GM19099 (cell line): ENCODE results near the gene MFRP.

Source experiments
- POLR2A ChIP-seq: IDR thresholded peaks from 3 replicates; pipeline ENCODE4 v1.6.1; 2011; ENCODE audit warnings: low read depth; ENCODE audit not compliant: insufficient read length; ENCODE audit errors: extremely low read depth

MFRP gene

DNA sequence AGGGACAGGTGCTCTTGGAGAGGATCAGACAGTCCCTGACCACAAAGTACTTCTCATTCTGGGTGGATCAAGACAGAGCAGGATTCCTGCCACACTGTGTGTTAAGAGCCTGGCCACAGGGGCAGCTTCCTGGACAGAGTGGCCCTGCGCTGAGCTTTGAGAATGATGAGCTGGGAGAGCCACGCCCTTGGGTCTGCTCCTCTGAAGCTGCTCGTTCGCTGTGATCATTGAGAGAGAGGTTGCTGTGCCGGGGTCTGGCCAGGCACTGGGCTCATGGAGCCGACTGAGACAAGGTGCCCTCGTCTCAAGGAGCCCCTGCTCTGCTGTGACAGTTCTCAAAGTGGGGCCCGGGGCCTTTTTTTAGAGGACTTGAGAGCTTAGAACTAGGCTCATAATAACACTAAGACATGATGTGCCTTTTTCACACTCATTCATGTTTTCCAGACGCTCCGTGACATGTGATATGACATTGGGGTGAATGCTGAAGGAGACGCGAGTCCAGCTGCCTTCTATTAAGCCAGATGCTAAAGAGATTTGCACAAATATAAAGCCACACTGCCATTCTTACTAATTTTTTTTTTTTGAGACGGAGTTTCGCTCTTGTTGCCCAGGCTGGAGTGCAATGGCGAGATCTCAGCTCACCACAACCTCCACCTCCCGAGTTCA lies 1.6 kb upstream of the MFRP start:
- no peak for TF ChIP-seq POLR2A

DNA sequence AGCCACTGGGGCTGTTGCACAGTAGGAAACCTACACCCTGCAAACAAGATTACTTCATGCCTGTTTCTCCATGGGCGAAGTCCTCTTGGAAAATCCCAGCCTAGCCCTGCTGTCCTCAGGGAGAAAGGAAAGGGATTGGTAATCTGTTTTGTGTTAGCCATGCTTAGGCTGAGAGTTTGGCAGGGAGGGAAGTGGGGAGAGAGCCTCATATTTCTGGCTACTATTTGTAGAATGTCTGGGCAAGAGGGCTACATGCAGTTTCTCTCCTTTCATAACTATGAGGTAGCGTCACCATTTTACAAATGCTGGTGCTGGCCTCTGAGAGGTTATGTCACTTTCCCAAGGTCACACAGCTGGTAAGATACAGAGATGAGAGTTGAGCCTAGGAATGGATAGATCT lies 737 bp upstream of the MFRP start:
- TF ChIP-seq POLR2A: no peak

DNA sequence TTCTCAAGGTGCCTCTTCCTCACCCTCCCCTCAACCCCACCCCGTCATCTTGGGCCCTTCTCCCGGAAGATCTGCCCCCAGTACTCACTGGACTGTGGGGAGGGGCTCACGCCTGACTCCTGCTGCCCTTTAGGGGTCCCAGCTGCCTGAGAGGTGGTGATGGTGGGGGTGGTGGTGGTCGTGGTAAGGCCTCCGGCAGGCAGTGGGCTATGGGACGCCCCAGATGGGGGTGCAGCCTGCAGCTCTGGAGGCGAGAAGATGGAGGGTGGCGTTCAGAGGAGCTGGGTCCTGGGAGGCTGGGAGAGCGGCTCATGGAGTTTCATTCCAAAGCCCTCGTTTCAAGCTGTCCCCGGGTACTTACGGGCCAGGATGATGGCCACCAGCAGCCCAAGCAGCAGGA lies 820 bp downstream of the MFRP start:
- no peak for TF ChIP-seq POLR2A

GRCh38 chr11:119344291-119345010 lies 2.1 kb downstream of the MFRP start:
- no peak for TF ChIP-seq POLR2A

DNA sequence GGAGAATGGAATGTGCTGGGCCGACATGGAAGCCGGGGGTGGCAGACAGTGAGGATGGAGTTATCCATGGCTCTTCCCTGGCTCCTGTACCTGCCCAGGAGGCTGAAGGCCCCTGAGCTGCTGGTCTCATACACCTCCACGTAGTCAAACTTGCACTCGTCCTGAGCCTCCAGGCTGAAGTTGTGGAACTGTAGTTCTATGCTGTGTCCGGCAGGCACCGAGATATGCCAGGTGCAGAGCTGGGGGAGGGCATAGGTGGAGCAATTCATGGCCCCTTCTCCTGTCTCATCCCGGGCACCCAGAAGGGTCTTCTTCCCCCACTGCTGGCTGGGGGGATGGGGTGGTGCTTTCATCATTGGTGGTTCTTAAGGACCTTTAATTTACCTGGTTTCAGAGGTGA lies 2.8 kb downstream of the MFRP start:
- no peak for TF ChIP-seq POLR2A

DNA sequence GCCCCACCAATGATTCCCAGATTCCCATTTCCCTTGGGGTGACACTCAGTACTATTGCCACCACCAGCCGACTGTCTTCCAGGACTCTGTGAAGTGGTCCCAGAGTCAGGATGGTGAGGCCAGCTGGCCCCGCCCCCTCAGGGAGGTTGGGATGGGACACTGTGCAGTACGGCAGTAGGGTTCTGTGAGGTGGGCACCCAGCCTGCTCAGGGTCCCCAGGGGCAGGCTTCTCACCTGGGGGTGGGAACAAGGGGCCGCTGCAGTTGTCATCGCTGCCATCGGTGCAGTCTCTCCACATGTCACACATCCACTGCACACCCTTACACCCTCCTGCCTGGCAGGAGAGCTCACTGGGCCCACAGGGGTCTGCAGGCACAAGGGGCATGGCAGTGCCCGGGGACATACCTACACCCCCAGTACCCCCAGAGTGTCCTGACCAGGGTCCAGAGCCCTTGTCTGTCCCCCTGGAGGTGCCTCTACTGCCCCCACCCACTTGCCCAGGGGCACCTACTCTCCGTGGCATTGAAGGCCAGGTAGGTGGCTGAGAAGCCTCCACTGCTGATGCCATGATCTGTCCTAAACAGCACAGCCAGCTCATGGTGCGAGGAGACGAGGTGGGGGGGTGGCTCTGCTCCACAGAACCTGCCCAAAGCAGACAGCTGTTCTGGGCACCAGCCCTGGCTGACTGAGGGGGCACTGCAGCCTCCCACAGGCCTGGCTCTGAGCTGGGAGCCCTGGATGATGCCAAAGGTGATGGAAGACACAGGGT lies 4.0 kb downstream of the MFRP start:
- TF ChIP-seq POLR2A: no peak

- TF ChIP-seq POLR2A: no peak
These were observed 4.5 kb downstream of the MFRP start for GRCh38 chr11:119342023-119342300.

DNA sequence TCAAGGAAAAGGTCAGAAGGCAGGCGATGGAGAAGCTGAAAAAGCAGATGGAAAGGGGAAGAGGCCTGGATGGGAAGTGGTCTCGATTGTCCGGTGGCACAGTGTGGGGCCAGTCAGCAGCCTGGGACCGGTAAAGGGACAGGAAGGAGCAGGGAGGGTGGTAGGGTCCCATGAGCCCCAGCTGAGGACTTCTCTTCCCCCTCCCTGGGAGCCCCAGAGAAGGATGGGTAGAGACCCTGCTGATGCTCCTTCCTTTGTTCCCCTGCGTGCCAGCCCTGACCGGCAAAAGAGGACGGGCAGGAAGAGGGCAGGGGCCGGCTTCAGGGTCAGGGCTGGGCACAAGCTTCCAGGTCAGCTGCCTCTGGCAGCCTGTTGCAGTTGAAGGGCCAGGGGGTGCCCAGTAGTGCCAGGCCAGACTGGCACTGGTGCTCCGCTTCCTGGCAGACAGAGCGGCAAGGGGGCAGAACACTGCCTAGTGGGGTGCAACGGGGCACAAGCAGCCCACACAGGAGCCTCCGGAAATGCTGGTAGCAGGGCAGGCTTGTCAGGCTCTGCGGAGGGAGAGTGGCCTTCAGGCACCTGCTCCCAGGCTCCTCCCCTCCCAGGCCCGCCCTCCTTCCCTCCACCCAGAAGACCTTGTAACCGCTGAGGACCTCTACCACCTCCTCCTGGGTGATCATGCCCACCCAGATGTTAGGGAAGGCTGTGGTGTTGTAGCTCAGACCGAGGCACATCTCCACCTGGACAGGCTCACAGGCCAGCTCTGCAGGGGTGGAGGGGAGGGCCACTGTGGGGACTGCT lies 5.1 kb downstream of the MFRP start:
- no peak for TF ChIP-seq POLR2A

DNA sequence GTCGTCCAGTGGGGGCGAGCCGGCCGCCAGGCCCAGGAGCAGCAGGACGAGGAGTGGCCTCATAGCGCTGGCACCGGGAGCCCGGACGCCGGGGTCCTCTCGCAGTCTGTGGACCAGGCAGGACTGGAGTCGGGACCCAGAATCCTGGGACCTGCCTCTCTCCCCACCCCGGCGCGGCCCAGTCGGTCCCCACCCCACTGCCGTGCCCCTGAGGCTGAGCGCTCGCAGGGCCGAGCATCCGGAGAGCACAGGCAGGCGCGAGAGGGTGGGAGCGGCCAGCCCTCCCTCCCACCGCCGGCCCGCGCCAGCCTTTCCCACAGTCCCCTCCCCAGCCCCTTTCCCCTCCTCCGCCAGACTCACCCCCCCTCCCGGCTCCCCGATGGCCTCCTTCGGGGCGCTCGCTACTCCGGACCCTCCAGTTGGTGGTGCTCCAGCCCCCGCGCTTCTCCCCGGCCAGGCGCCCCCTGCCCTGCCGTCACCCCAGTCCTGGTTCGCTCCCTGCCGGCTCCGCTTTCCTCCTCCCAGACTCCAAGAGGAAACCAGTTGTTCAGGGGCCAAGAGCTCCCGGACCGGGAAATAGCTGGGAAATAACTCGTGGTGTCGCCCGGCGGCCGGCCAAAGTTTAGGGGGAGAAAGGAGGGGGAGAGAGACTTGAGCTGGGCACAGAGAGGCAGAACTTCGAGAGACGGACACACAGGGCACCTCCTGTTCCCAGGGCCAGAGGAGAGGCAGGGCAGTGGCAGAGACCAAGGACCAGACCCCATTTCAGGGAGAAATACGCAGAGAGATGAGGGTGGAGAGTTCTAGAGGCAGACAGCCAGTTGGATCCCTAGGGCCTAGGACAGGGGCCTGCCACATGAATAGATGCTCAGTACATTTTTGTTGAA lies 5.9 kb downstream of the MFRP start, which contains the start of gene C1QTNF5:
C1QTNF5 (minus strand) TSS at position 549 of the 887 bp plus-strand sequence; CDS start at position 63, 486 bp downstream.
- no peak for TF ChIP-seq POLR2A

DNA sequence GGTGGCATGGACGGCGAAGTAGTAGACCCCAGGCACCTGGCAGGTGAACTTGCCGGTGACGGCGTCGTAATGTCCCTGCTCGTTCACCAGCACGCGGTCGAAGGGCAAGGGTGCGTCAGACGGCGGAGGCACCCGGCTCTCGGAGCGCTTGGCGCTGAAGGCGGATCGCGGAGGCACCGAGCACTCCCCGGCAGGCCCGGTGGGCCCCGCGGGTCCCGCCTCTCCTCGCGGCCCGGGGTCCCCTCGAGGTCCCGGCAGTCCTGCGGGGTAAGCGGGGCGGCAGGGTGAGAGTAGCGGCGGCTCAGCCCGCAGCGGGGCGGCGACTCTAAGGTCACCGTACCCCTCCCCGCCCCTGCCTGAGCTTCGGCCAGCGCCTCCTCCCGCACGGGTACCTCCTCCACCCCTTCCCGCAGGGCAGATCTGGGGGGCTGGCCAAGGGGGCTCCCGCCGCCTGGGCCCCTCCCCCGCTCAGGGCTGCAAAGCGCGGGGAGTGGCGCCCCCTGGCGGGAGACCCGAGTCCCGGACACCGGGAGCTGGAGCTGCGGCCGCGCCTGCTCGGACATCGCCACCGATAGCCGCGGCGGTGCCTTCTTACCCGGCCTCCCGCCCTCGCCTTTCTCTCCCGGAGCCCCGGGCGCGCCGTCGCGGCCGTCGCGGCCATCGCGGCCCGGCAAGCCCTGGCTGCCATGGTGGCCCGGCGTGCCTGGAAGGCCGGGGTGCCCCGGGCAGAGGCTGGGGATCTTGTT lies 6.7 kb downstream of the MFRP start:
- TF ChIP-seq POLR2A: no peak

GRCh38 chr11:119338965-119339588 lies 7.4 kb downstream of the MFRP start:
- TF ChIP-seq POLR2A: no peak

- TF ChIP-seq POLR2A: no peak
These were observed 8.1 kb downstream of the MFRP start for GRCh38 chr11:119338318-119338890.
